Suprapubic skin (tissue), 4 donors: Measurements from ENCODE around the gene ARHGEF6. TPM values are rescaled to one million over a fixed set of nuclear protein-coding genes. Genes with fewer than 3 reads are reported as not detected.

Experiments
- DNase-seq, 2 donors: peaks; one replicate each; pipeline ENCODE4 v3.0.0-alpha.2; 2019; ENCODE audit warnings: low spot score in 2 of 2
- H3K27ac ChIP-seq: fragments of 200-600 bp; sonication (generic); one replicate; pipeline ENCODE4 v1.5.1; 2019
- H3K27me3 ChIP-seq: fragments of 200-600 bp; sonication (generic); one replicate; pipeline ENCODE4 v1.5.1; 2019
- H3K36me3 ChIP-seq: fragments of 200-600 bp; sonication (generic); one replicate; pipeline ENCODE4 v1.5.1; 2019
- H3K4me1 ChIP-seq: fragments of 200-600 bp; sonication (generic); one replicate; pipeline ENCODE4 v1.5.1; 2019
- H3K4me3 ChIP-seq: fragments of 200-600 bp; sonication (generic); one replicate; pipeline ENCODE4 v1.5.1; 2019; ENCODE audit warnings: mild to moderate bottlenecking
- H3K9me3 ChIP-seq: fragments of 200-600 bp; sonication (generic); one replicate; pipeline ENCODE4 v1.5.1; 2019
- EP300 ChIP-seq: sonication (generic); formaldehyde crosslinking; IDR thresholded peaks from one replicate; pipeline ENCODE4 v1.6.1; 2017; ENCODE audit warnings: antibody characterized with exemption
- POLR2A ChIP-seq, 2 donors: fragments of 450-650 bp; IDR thresholded peaks; one replicate each; pipeline ENCODE4 v1.6.1; 2017; ENCODE audit warnings: antibody characterized with exemption in 2 of 2, mild to moderate bottlenecking in 2 of 2, moderate library complexity in 2 of 2
- POLR2AphosphoS5 ChIP-seq, 3 donors: sonication (generic); formaldehyde crosslinking; IDR thresholded peaks; one replicate each; pipeline ENCODE4 v1.6.1; 2017; ENCODE audit warnings: antibody characterized with exemption in 3 of 3
- WGBS: methylation state at CpG from one replicate; pipeline ENCODE4 v1.1.5; 2018; 5-methylcytosine and 5-hydroxymethylcytosine counted together
- total RNA-seq, 4 donors: library from RNA; depleted of rRNA; stranded (reverse); fragments of >200 nt; gene quantifications; one replicate each; pipeline ENCODE4 v1.1.0, GENCODE V29; 2016
- TF ChIP-seq, protein P1 (sequence below), 2 donors: fragments of 200-600 bp in 1 of 2; fragments of 450-650 bp in 1 of 2; sonication (generic) in 1 of 2; IDR thresholded peaks; one replicate each; pipeline ENCODE4 v1.5.1; 2016 to 2019; ENCODE audit warnings: antibody characterized with exemption in 2 of 2, mild to moderate bottlenecking in 1 of 2, moderate library complexity in 1 of 2

The ARHGEF6 gene
- total RNA-seq, 4 donors from 2014 or later = 5.9 to 16.9 (median 7.2) TPM

DNA sequence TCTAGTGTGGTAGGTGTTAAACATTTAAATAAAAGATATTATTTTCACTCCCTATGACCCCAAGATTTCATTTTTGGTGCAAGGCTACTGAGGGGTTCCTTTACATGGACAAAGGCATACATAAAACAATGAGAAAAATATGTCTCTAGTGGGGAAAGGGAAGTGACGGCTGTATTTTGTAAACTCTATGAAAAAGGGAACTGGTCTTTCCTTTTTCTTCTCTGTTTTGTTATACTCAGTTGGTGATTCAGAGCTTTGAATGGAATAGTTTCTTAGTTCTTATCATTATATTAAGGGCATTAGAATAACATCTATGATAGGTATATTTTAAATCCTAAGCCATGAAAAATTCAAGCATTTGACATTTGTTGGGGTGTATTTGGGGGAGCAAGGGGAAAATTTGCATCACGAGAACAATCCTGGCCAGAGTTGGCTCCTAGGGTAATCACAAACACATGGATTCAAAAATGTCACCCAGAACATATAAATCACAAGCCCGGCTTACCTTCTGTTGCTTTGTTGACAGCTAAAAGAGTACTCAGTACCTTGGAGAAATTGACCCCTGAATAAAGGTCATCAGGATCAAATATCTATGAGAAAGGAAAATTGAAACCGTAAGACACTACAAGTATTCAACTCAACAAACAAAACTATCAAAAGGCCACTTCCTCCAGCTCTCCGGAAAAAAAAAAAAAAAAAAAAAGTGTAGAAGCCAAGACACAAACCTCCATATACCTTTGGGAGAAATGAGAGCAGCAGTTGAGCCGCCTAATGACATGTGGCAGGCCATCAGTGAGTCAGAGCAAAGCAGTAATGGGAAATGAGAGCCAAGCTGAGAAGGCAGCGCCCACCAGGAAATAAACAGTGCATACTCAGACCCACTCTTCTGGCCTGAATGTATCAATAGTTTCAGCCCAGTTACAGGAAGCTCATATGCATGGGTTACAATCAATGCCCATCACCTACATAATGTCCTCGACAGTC lies 33.4 kb downstream of the ARHGEF6 start:
- TF ChIP-seq POLR2A (IDR thresholded peaks at IDR 0.05) (no peak), EP300 (no peak), POLR2AphosphoS5 (IDR thresholded peaks at IDR 0.05) (no peak)
- TF ChIP-seq, protein P1, sequence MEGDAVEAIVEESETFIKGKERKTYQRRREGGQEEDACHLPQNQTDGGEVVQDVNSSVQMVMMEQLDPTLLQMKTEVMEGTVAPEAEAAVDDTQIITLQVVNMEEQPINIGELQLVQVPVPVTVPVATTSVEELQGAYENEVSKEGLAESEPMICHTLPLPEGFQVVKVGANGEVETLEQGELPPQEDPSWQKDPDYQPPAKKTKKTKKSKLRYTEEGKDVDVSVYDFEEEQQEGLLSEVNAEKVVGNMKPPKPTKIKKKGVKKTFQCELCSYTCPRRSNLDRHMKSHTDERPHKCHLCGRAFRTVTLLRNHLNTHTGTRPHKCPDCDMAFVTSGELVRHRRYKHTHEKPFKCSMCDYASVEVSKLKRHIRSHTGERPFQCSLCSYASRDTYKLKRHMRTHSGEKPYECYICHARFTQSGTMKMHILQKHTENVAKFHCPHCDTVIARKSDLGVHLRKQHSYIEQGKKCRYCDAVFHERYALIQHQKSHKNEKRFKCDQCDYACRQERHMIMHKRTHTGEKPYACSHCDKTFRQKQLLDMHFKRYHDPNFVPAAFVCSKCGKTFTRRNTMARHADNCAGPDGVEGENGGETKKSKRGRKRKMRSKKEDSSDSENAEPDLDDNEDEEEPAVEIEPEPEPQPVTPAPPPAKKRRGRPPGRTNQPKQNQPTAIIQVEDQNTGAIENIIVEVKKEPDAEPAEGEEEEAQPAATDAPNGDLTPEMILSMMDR (IDR thresholded peaks at IDR 0.05) = no peak
- peak overlapping the region; percentile 18 for H3K27ac ChIP-seq
- no peaks in the 10 kb centered on the region for H3K27me3 ChIP-seq
- 63% methylated on average over 8 of the region's 8 CpGs for WGBS
- H3K4me3 ChIP-seq = no peak overlapping the region
- DNase-seq = no peak
- no peaks in the 10 kb centered on the region for H3K9me3 ChIP-seq
- peaks cover 5% of the 10 kb centered on the region for H3K4me1 ChIP-seq
- no peaks in the 10 kb centered on the region for H3K36me3 ChIP-seq

DNA sequence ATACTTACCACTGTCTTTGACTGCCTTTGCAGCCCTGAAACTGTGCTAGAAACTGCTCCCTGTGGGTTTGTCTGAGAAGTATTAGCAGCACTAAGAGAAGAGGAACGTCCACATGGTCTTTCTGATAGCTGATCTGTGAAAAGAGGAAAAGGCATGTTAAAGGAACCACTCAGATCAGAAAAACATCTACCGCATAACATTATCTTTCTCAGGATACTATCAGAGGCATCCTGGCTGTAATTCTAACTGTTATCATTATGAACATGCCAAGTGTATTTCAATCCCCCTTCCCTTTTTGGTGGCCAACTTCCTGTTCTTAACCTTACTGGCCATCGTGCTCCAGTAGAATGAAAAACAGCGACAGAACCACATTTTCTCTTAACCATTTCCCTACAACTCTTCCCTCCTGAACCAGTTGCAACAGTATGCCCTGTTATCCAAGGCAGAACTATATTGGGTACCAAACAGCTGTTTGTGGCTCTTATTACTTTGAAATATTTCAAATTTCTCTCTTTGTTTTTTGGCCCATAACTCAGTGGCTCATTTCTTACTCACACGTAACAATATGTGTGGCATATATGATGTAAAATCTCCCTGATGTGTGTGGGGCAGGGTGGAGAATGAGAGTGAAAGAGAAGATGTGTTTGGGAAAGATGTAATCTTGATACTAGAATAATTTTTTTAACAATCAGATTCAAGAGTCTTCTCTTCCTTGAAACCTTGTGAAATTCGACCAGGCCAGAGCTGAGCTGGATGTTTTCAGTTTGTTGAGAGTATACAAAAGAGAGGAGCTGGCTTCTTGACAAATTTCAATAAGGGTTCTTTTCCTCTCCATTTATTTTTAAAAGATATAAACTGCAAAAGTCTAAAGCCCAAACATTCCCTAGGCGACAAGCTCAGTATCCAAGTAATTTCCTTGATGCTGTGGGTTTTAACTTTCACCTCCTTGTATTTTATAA lies 35.2 kb downstream of the ARHGEF6 start:
- Histone ChIP-seq H3K4me1 (peaks cover 5% of the 10 kb centered on the region), H3K9me3 (no peaks in the 10 kb centered on the region), H3K36me3 (no peaks in the 10 kb centered on the region), H3K27me3 (no peaks in the 10 kb centered on the region), H3K27ac (no peak overlapping the region), H3K4me3 (no peak overlapping the region)
- no peak for DNase-seq
- WGBS = 53% methylated on average over 7 of the region's 7 CpGs
- no peak for TF ChIP-seq POLR2A (IDR thresholded peaks at IDR 0.05)
- TF ChIP-seq, protein P1 (IDR thresholded peaks at IDR 0.05) = no peak
- no peak for TF ChIP-seq POLR2AphosphoS5 (IDR thresholded peaks at IDR 0.05)
- TF ChIP-seq EP300 = no peak

DNA sequence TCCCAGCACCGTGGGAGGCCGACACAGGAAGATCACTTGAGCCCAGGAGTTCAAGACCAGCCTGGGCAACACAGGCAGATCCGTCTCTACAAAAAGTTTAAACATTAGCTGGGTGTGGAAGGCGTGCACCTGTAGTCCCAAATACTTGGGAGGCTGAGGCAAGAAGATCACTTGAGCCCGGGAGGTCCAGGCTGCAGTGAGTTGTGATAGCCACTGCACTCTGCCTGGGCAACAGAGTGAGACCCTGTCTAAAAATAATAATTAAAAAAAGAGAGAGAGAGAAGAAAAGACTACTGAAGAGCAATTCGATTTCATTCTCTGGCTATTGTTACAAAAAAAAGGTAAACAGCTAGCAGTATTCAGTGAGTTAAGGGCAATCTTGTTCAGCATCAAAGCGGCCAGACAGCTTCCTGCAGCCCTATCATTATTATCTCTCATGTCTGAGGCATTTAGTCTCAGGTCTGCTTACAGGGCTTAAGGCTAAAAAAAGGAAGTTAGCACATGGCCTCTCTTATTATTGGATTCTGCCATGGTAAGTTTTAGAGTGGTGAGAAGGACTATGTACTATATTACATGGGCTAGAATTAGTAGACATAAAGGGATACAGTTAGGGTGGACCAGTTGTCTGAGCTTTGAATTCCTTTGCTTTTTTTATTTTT lies 37.9 kb downstream of the ARHGEF6 start:
- H3K9me3 ChIP-seq = no peaks in the 10 kb centered on the region
- no peaks in the 10 kb centered on the region for H3K4me1 ChIP-seq
- no peaks in the 10 kb centered on the region for H3K36me3 ChIP-seq
- 75% methylated on average over 7 of the region's 7 CpGs for WGBS
- H3K4me3 ChIP-seq = no peak overlapping the region
- H3K27ac ChIP-seq = no peak overlapping the region
- no peak for DNase-seq
- TF ChIP-seq EP300 (no peak), POLR2AphosphoS5 (IDR thresholded peaks at IDR 0.05) (no peak), POLR2A (IDR thresholded peaks at IDR 0.05) (no peak)
- TF ChIP-seq, protein P1 (IDR thresholded peaks at IDR 0.05) = no peak
- no peaks in the 10 kb centered on the region for H3K27me3 ChIP-seq

DNA sequence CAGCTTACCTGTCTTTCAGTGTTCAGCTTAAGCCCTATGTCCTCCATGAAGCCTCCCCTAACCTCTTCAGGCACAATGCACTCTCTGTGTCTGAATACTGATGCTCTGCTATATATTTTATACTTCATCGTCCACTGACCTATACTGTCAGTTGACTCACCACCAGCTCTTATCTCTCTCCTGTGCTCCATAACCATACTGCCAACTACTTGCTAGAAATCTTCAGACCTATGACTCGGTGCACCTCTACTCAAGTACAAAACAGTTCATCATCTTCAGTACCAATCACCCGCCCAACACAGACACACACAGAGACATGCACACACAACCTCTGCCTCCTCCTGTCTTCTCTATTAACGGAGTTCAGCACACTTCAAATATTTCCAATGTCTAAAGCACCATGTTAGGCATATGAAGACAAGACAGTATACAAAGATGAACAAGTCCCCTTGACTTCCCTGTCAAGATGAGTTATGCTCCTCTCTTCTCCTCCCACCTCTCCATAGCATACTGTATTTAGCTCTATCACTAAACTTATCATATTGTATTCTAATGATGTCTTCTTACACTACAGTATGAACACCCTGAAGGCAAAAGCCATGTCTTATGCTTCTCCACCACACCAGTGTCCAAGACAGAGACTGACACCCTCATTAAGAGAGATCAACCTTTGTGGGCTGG lies 42.5 kb downstream of the ARHGEF6 start:
- Histone ChIP-seq H3K9me3 (no peaks in the 10 kb centered on the region), H3K4me1 (no peaks in the 10 kb centered on the region), H3K4me3 (no peak overlapping the region), H3K36me3 (no peaks in the 10 kb centered on the region), H3K27me3 (no peaks in the 10 kb centered on the region), H3K27ac (no peak overlapping the region)
- TF ChIP-seq POLR2A (IDR thresholded peaks at IDR 0.05) = no peak
- TF ChIP-seq EP300 = no peak
- TF ChIP-seq, protein P1 (IDR thresholded peaks at IDR 0.05) = no peak
- TF ChIP-seq POLR2AphosphoS5 (IDR thresholded peaks at IDR 0.05) = no peak
- no peak for DNase-seq
- WGBS = 80% methylated on average over 4 of the region's 4 CpGs
